Natural killer cell (primary cell): ENCODE data around the gene CARD8. TPM values are rescaled to one million over a fixed set of nuclear protein-coding genes. Genes with fewer than 3 reads are reported as not detected.

Experiments
- ATAC-seq, 3 donors: fragments of 150-1000 bp in 2 of 3; fragments of 200-7000 bp in 1 of 3; cut with Tn5 transposase; 1 replicate in 1 of 3; 2 replicates in 2 of 3; pipeline ENCODE4 v1.10.0; 2021; ENCODE audit warnings: mild to moderate bottlenecking in 2 of 3, moderate library complexity in 2 of 3
- DNase-seq, 2 donors: peaks; one replicate each; pipeline versions ENCODE4 v3.0.0 to v3.0.0-alpha.2; 2013 to 2021; ENCODE audit warnings: mixed read lengths in 1 of 2
- H3K27ac ChIP-seq: one replicate; pipeline ENCODE4 v1.5.1; 2013; ENCODE audit warnings: mild to moderate bottlenecking, low read length
- H3K27me3 ChIP-seq: one replicate; pipeline ENCODE4 v1.6.1; 2013; ENCODE audit warnings: low read length; ENCODE audit not compliant: control insufficient read depth, insufficient read depth
- H3K36me3 ChIP-seq: one replicate; pipeline ENCODE4 v1.6.1; 2013; ENCODE audit warnings: low read length; ENCODE audit not compliant: control insufficient read depth, insufficient read depth
- H3K4me1 ChIP-seq: one replicate; pipeline ENCODE4 v1.6.1; 2013; ENCODE audit warnings: low read length; ENCODE audit not compliant: control insufficient read depth, insufficient read depth
- H3K4me3 ChIP-seq: one replicate; pipeline ENCODE4 v1.5.1; 2013; ENCODE audit warnings: low read length
- H3K9me3 ChIP-seq: one replicate; pipeline ENCODE4 v1.6.1; 2013; ENCODE audit warnings: low read length; ENCODE audit not compliant: control insufficient read depth, insufficient read depth
- H3K27ac Mint-ChIP-seq, 2 donors: one replicate each; pipeline ENCODE4 v1.8.0; 2022; ENCODE audit warnings: mild to moderate bottlenecking in 2 of 2, mixed read lengths in 2 of 2, moderate library complexity in 1 of 2
- H3K27me3 Mint-ChIP-seq, 2 donors: one replicate each; pipeline ENCODE4 v1.8.0; 2022; ENCODE audit warnings: low read depth in 2 of 2, mixed read lengths in 2 of 2
- H3K36me3 Mint-ChIP-seq: one replicate; pipeline ENCODE4 v1.8.0; 2022; ENCODE audit warnings: mixed read lengths
- H3K4me1 Mint-ChIP-seq, 2 donors: one replicate each; pipeline ENCODE4 v1.8.0; 2022; ENCODE audit warnings: mixed read lengths in 2 of 2
- H3K4me3 Mint-ChIP-seq: one replicate; pipeline ENCODE4 v1.8.0; 2022; ENCODE audit warnings: mild to moderate bottlenecking, moderate library complexity, mixed read lengths
- H3K9me3 Mint-ChIP-seq, 2 donors: one replicate each; pipeline ENCODE4 v1.8.0; 2022; ENCODE audit warnings: mixed read lengths in 2 of 2
- CTCF ChIP-seq: fragments of 200-600 bp; IDR thresholded peaks from one replicate; pipeline ENCODE4 v1.8.0; 2022; ENCODE audit warnings: antibody characterized with exemption
- WGBS: methylation state at CpG from one replicate; pipeline ENCODE4 v1.1.7; 2013; ENCODE audit warnings: missing lambda C conversion rate; ENCODE audit not compliant: insufficient coverage; 5-methylcytosine and 5-hydroxymethylcytosine counted together
- intact Hi-C: fragments of 100-400 bp; cut with micrococcal nuclease; formaldehyde crosslinking; loops from one replicate; pipeline ENCODE4 v1.14.2; 2022
- total RNA-seq, 4 donors: library from RNA; stranded (reverse); fragments of 120-200 nt in 1 of 4; gene quantifications; one replicate each; pipeline versions ENCODE4 v1.2.3 to v1.2.4, GENCODE V29; 2013 to 2022

The CARD8 gene
- total RNA-seq, 3 donors from 2014 or later (not counting 1 experiment from before 2014, with no cell fraction given) = 147 to 216 (median 154) TPM

DNA sequence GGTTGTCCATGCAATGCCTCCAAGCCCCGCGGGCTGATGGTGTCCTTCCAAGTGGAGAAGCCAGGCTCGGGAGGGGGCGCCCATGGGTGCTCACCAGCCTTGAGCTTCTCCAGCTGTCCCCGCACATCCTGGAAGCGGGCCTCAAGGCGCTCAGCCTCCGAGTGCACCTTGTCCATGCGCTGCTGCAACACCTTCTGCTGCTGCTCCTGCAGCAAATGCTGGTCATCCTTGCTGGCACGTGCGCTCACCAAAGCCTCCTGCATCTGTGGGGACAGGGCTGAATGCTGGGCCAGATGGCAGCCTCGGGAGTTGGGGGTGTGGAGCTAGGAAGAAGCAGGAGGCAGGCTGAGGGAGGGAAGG is 46.9 kb upstream of the CARD8 start:
- TF ChIP-seq CTCF = no peak
- Histone ChIP-seq H3K9me3 (no peaks in the 10 kb centered on the region), H3K27me3 (no peaks in the 10 kb centered on the region), H3K4me1 (no peaks in the 10 kb centered on the region), H3K4me3 (no peak overlapping the region), H3K36me3 (no peaks in the 10 kb centered on the region), H3K27ac (no peak overlapping the region)
- DNase-seq (no peak), ATAC-seq (no peak)
- H3K36me3 Mint-ChIP-seq = no peaks in the 10 kb centered on the region
- H3K27me3 Mint-ChIP-seq = no peaks in the 10 kb centered on the region
- no peak overlapping the region for H3K27ac Mint-ChIP-seq
- WGBS = 92% methylated on average over 12 of the region's 12 CpGs
- H3K4me3 Mint-ChIP-seq = no peak overlapping the region
- no peaks in the 10 kb centered on the region for H3K4me1 Mint-ChIP-seq
- H3K9me3 Mint-ChIP-seq = no peaks in the 10 kb centered on the region
- intact Hi-C loops = no loop called here

- Histone ChIP-seq H3K4me3 (no peak overlapping the region), H3K9me3 (no peaks in the 10 kb centered on the region), H3K4me1 (no peaks in the 10 kb centered on the region), H3K27ac (no peak overlapping the region), H3K27me3 (no peaks in the 10 kb centered on the region), H3K36me3 (no peaks in the 10 kb centered on the region)
- no peak for DNase-seq
- no peaks in the 10 kb centered on the region for H3K4me1 Mint-ChIP-seq
- H3K4me3 Mint-ChIP-seq = no peak overlapping the region
- intact Hi-C loops = no loop called here
- H3K9me3 Mint-ChIP-seq = no peaks in the 10 kb centered on the region
- H3K36me3 Mint-ChIP-seq = no peaks in the 10 kb centered on the region
- no peak for ATAC-seq
- H3K27me3 Mint-ChIP-seq = no peaks in the 10 kb centered on the region
- 93% methylated on average over 1 of the region's 1 CpG for WGBS
- TF ChIP-seq CTCF = no peak
- H3K27ac Mint-ChIP-seq = no peak overlapping the region
Measured at GRCh38 chr19:48301886-48302599, 46.3 kb upstream of the CARD8 start.

DNA sequence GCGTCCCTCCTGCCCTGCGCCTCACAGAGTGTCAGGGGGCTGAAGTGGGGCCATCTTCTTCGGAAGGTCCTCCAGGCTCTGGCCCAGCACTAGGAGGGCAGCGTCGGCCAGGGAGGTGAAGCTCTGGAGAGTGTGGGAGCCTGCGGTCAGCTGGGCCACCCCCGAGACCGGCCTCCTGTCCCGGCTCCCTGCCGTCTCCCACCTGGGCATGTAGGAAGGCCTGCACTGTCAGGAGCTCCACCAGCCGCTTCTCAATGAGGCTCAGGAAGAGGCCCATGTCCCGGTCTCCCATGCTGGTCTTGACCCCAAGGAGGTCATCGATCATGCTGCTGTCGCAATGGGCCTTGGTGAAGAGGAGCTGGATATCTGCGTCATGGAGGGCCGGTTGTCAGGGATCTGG is 42.3 kb upstream of the CARD8 start:
- H3K9me3 ChIP-seq = no peaks in the 10 kb centered on the region
- intact Hi-C loops = no loop called here
- no peak overlapping the region for H3K27ac ChIP-seq
- H3K4me3 ChIP-seq = no peak overlapping the region
- TF ChIP-seq CTCF = no peak
- no peaks in the 10 kb centered on the region for H3K9me3 Mint-ChIP-seq
- 97% methylated on average over 16 of the region's 16 CpGs for WGBS
- no peak for DNase-seq
- no peak overlapping the region for H3K27ac Mint-ChIP-seq
- no peaks in the 10 kb centered on the region for H3K36me3 Mint-ChIP-seq
- no peaks in the 10 kb centered on the region for H3K4me1 ChIP-seq
- no peak overlapping the region for H3K4me3 Mint-ChIP-seq
- no peaks in the 10 kb centered on the region for H3K27me3 Mint-ChIP-seq
- no peaks in the 10 kb centered on the region for H3K4me1 Mint-ChIP-seq
- H3K36me3 ChIP-seq = no peaks in the 10 kb centered on the region
- no peak for ATAC-seq
- H3K27me3 ChIP-seq = no peaks in the 10 kb centered on the region
